ENCODE data around the gene RBM39.

Gene RBM39

DNA sequence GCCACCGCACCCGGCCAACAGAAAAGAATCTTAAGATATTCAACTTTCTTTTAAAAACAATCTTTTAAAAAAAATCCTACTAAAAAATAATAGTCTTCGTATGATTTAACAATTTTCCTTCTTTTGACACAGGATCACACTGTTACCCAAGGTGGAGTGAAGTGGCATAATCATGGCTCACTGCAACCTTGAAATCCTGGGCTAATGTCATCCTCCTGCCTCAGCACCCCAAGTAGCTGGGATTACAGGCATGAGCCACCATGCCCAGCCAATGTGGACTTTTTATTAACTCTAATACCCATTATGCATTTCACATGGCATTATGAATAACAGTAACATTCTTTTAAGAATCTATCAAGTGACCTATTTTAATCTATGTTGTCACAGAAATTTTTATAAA, 20.8 kb downstream of the RBM39 start:
- no peak overlapping the region for H3K4me2 ChIP-seq (ENCODE audit: low read depth, low read length)
- H3K9me3 ChIP-seq (replicated peaks; ENCODE audit: insufficient read depth, low read length) = no peaks in the 10 kb centered on the region
- peaks cover 47% of the 10 kb centered on the region for H3K36me3 ChIP-seq (replicated peaks; ENCODE audit: insufficient read depth, low read length)
- no peak for DNase-seq
- no peaks in the 10 kb centered on the region for H3K27me3 ChIP-seq (replicated peaks; ENCODE audit: insufficient read depth, low read length)
- no peak for TF ChIP-seq CTCF (IDR thresholded peaks at IDR 0.05; ENCODE audit: low read length)
- no peak for TF ChIP-seq EZH2 (optimal IDR thresholded peaks at IDR 0.05; ENCODE audit: low read depth, low read length)
- TF ChIP-seq EZH2phosphoT487 (IDR thresholded peaks at IDR 0.05; ENCODE audit: low read length) = no peak
- peaks cover 99% of the 10 kb centered on the region for H3K79me2 ChIP-seq (ENCODE audit: low read length)
- H4K20me1 ChIP-seq (ENCODE audit: insufficient read depth, low read length) = peaks cover 62% of the 10 kb centered on the region
- H3K4me3 ChIP-seq (ENCODE audit: low read length) = no peak overlapping the region
- H2AFZ ChIP-seq (ENCODE audit: low read length) = no peak overlapping the region
- H3K27ac ChIP-seq (ENCODE audit: low read length) = no peak overlapping the region
- no peaks in the 10 kb centered on the region for H3K4me1 ChIP-seq (ENCODE audit: low read length)
- no peak overlapping the region for H3K9ac ChIP-seq (ENCODE audit: low read length)
- H3F3A ChIP-seq (ENCODE audit: insufficient read depth, low read length) = peaks cover 12% of the 10 kb centered on the region
- no peaks in the 10 kb centered on the region for H3K9me2 ChIP-seq (replicated peaks; ENCODE audit: insufficient read depth, low read length)

GRCh38 chr20:35720165-35721123, 21.6 kb downstream of the RBM39 start:
- Histone ChIP-seq H3K27ac (ENCODE audit: low read length) (no peak overlapping the region), H3K36me3 (replicated peaks; ENCODE audit: insufficient read depth, low read length) (peaks cover 49% of the 10 kb centered on the region), H3K4me3 (ENCODE audit: low read length) (no peak overlapping the region), H3K4me2 (ENCODE audit: low read depth, low read length) (no peak overlapping the region), H3K27me3 (replicated peaks; ENCODE audit: insufficient read depth, low read length) (no peaks in the 10 kb centered on the region), H3K9me2 (replicated peaks; ENCODE audit: insufficient read depth, low read length) (no peaks in the 10 kb centered on the region), H2AFZ (ENCODE audit: low read length) (no peak overlapping the region), H4K20me1 (ENCODE audit: insufficient read depth, low read length) (peaks cover 66% of the 10 kb centered on the region), H3K79me2 (ENCODE audit: low read length) (peaks cover 98% of the 10 kb centered on the region), H3F3A (ENCODE audit: insufficient read depth, low read length) (peaks cover 12% of the 10 kb centered on the region), H3K4me1 (ENCODE audit: low read length) (no peaks in the 10 kb centered on the region; the same call in 1 of the 2 replicates), H3K9me3 (replicated peaks; ENCODE audit: insufficient read depth, low read length) (no peaks in the 10 kb centered on the region), H3K9ac (ENCODE audit: low read length) (no peak overlapping the region)
- no peak for TF ChIP-seq EZH2phosphoT487 (IDR thresholded peaks at IDR 0.05; ENCODE audit: low read length)
- no peak for TF ChIP-seq CTCF (IDR thresholded peaks at IDR 0.05; ENCODE audit: low read length)
- TF ChIP-seq EZH2 (optimal IDR thresholded peaks at IDR 0.05; ENCODE audit: low read depth, low read length) = no peak
- DNase-seq = no peak

DNA sequence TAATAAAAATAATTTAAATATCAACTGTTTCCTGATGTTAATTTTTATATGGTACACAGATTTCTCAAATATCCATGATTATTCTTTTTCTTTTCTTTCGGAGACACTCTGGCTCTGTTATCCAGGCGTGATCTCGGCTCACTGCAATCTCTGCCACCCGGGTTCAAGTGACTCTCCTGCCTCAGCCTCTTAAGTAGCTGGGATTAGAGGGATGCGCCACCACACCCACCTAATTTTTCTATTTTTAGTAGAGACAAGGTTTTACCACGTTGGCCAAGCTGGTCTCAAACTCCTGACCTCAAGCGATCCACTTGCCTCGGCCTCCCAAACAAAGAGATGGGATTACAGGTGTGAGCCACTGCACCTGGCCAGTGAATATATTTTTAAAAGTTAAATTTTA, 22.3 kb downstream of the RBM39 start:
- Histone ChIP-seq H3K36me3 (replicated peaks; ENCODE audit: insufficient read depth, low read length) (peaks cover 53% of the 10 kb centered on the region), H3K4me1 (ENCODE audit: low read length) (no peaks in the 10 kb centered on the region; the same call in 1 of the 2 replicates), H4K20me1 (ENCODE audit: insufficient read depth, low read length) (peaks cover 64% of the 10 kb centered on the region), H3K27me3 (replicated peaks; ENCODE audit: insufficient read depth, low read length) (no peaks in the 10 kb centered on the region), H3F3A (ENCODE audit: insufficient read depth, low read length) (peaks cover 11% of the 10 kb centered on the region), H3K4me3 (ENCODE audit: low read length) (no peak overlapping the region), H3K9ac (ENCODE audit: low read length) (no peak overlapping the region), H3K9me2 (replicated peaks; ENCODE audit: insufficient read depth, low read length) (no peaks in the 10 kb centered on the region), H3K9me3 (replicated peaks; ENCODE audit: insufficient read depth, low read length) (no peaks in the 10 kb centered on the region), H2AFZ (ENCODE audit: low read length) (no peak overlapping the region), H3K4me2 (ENCODE audit: low read depth, low read length) (no peak overlapping the region), H3K79me2 (ENCODE audit: low read length) (peaks cover 98% of the 10 kb centered on the region), H3K27ac (ENCODE audit: low read length) (no peak overlapping the region)
- no peak for DNase-seq
- TF ChIP-seq CTCF (IDR thresholded peaks at IDR 0.05; ENCODE audit: low read length) = no peak
- no peak for TF ChIP-seq EZH2phosphoT487 (IDR thresholded peaks at IDR 0.05; ENCODE audit: low read length)
- no peak for TF ChIP-seq EZH2 (optimal IDR thresholded peaks at IDR 0.05; ENCODE audit: low read depth, low read length)
